Measurements from ENCODE around the gene ZBTB34. TPM values are rescaled to one million over a fixed set of nuclear protein-coding genes. Genes with fewer than 3 reads are reported as not detected.

ZBTB34 gene
- total RNA-seq, 1 experiment from 2014 or later, result 15.8 TPM

- H2BK20ac ChIP-seq (ENCODE audit: low read depth, low read length, poor library complexity, severe bottlenecking), result no peak overlapping the region
- no peak overlapping the region for H3T11ph ChIP-seq (ENCODE audit: low read length)
- no peaks in the 10 kb centered on the region for H3K9me3 Mint-ChIP-seq
- no peaks in the 10 kb centered on the region for H4K20me1 ChIP-seq (ENCODE audit: control insufficient read depth, insufficient read depth, insufficient read length)
- H2BK12ac ChIP-seq (ENCODE audit: insufficient read length, low read depth, low read length), result no peak overlapping the region
- no peak overlapping the region for H2AFZ ChIP-seq (ENCODE audit: low read length)
- no peak overlapping the region for H4K8ac ChIP-seq (replicated peaks; ENCODE audit: insufficient read length, low read depth, low read length)
- H3K4ac ChIP-seq (ENCODE audit: low read depth, low read length), result no peak overlapping the region
- H3K4me1 Mint-ChIP-seq, result peaks cover 7% of the 10 kb centered on the region in 2 experiments
- no peaks in the 10 kb centered on the region; a peak in 1 of 7 replicates for H3K36me3 Mint-ChIP-seq (ENCODE audit: insufficient read depth in 1 of 3, low read depth in 3 of 3)
- no peaks in the 10 kb centered on the region; the same call in 1 of the 2 replicates for H3K4me1 ChIP-seq (ENCODE audit: insufficient read depth, low read length)
- H2BK15ac ChIP-seq (ENCODE audit: low read depth, low read length), result no peak overlapping the region
- H3K9me3 ChIP-seq (ENCODE audit: control insufficient read depth, low read depth, low read length), result no peaks in the 10 kb centered on the region
- H3K14ac ChIP-seq (ENCODE audit: insufficient read depth, low read length), result no peak overlapping the region
- no peak overlapping the region for H3K9ac ChIP-seq (ENCODE audit: extremely low read depth, insufficient read length, low read length)
- no peaks in the 10 kb centered on the region for H3K23me2 ChIP-seq (ENCODE audit: insufficient read length, low read depth, low read length, poor library complexity, severe bottlenecking)
- H3K56ac ChIP-seq (ENCODE audit: insufficient read length, low read depth, low read length), result no peak overlapping the region
- H2BK5ac ChIP-seq (ENCODE audit: insufficient read length, low read length), result no peak overlapping the region
- H4K5ac ChIP-seq (ENCODE audit: insufficient read length, low read depth, low read length), result no peak overlapping the region
- H3K79me1 ChIP-seq (ENCODE audit: insufficient read depth, low read depth, low read length, poor library complexity, severe bottlenecking), result no peaks in the 10 kb centered on the region
- no peak overlapping the region for H3K4me2 ChIP-seq (ENCODE audit: insufficient read depth, insufficient read length, low read length)
- no peak overlapping the region for H2AK5ac ChIP-seq (ENCODE audit: insufficient read length, low read length)
- H3K79me2 ChIP-seq (ENCODE audit: insufficient read depth, low read length), result no peaks in the 10 kb centered on the region
- H3K27ac ChIP-seq (ENCODE audit: insufficient read length, low read depth, low read length), result no peak overlapping the region
- H4K91ac ChIP-seq (ENCODE audit: insufficient read length, low read depth, low read length), result no peak overlapping the region
- H2BK120ac ChIP-seq (ENCODE audit: low read depth, low read length, poor library complexity, severe bottlenecking), result no peak overlapping the region
- peaks cover 34% of the 10 kb centered on the region for H3K27me3 Mint-ChIP-seq (ENCODE audit: low read depth)
- H3K27ac Mint-ChIP-seq, result peak overlapping the region in 1 of 3 experiments; percentile 40; a peak in 1 of 7 replicates
- no peak overlapping the region for H3K23ac ChIP-seq (ENCODE audit: insufficient read length, low read depth, low read length)
- H3K27me3 ChIP-seq (ENCODE audit: insufficient read depth, low read length), result no peaks in the 10 kb centered on the region
- DNase-seq, result no peak
- WGBS (ENCODE audit: extremely low coverage, insufficient read length, low lambda C conversion rate), result no CpG with 5 or more reads among the region's 6 CpGs
- TF ChIP-seq CTCF (conservative IDR thresholded peaks at IDR 0.05), result no peak
- no peak overlapping the region for H3K18ac ChIP-seq (ENCODE audit: insufficient read length, low read depth, low read length)
- H3K4me3 Mint-ChIP-seq, result no peak overlapping the region
Measured at GRCh38 chr9:126851286-126851880, 9.1 kb upstream of the ZBTB34 start.
